ENCODE measurements around the gene HIBCH.
A peak's percentile ranks its signal among the peaks of the same experiment; 100 is the strongest.
"Not testable (repeated sequence)": the region's sequence is repeated elsewhere in the genome, so short reads cannot be mapped to it uniquely, and the experiment has no call there.

HIBCH gene

GRCh38 chr2:190340369-190340768, 20.7 kb upstream of the HIBCH start:
- no peaks in the 10 kb centered on the region for H3K4me1 ChIP-seq (ENCODE audit: insufficient read depth, insufficient read length)
- no peaks in the 10 kb centered on the region for H3K9me3 ChIP-seq (ENCODE audit: insufficient read depth, low read length)
- peak; percentile 32 for DNase-seq (ENCODE audit: low read depth, low spot score)
- no peak overlapping the region for H3K4me3 ChIP-seq (ENCODE audit: insufficient read length, low read depth)
- no peaks in the 10 kb centered on the region for H3K36me3 ChIP-seq (ENCODE audit: insufficient read depth, insufficient read length, low read length)
- no peak overlapping the region for H3K9ac ChIP-seq (ENCODE audit: insufficient read length, low read depth)
- H3K27me3 ChIP-seq (ENCODE audit: insufficient read depth, insufficient read length): peaks cover 11% of the 10 kb centered on the region
- TF ChIP-seq SUZ12 (IDR thresholded peaks at IDR 0.05; ENCODE audit: extremely low read depth, insufficient read depth, insufficient read length) (no peak), YY1 (IDR thresholded peaks at IDR 0.05; ENCODE audit: insufficient read depth, insufficient read length) (no peak), ZNF274 (IDR thresholded peaks at IDR 0.05; ENCODE audit: low read depth, low read length) (no peak)

GRCh38 chr2:190339394-190339793, 19.8 kb upstream of the HIBCH start:
- no peaks in the 10 kb centered on the region for H3K36me3 ChIP-seq (ENCODE audit: insufficient read depth, insufficient read length, low read length)
- H3K4me3 ChIP-seq (ENCODE audit: insufficient read length, low read depth): no peak overlapping the region
- peaks cover 11% of the 10 kb centered on the region for H3K27me3 ChIP-seq (ENCODE audit: insufficient read depth, insufficient read length)
- no peak overlapping the region for H3K9ac ChIP-seq (ENCODE audit: insufficient read length, low read depth)
- H3K9me3 ChIP-seq (ENCODE audit: insufficient read depth, low read length): no peaks in the 10 kb centered on the region
- H3K4me1 ChIP-seq (ENCODE audit: insufficient read depth, insufficient read length): no peaks in the 10 kb centered on the region
- TF ChIP-seq ZNF274 (IDR thresholded peaks at IDR 0.05; ENCODE audit: low read depth, low read length): no peak
- no peak for TF ChIP-seq YY1 (IDR thresholded peaks at IDR 0.05; ENCODE audit: insufficient read depth, insufficient read length)
- no peak for TF ChIP-seq SUZ12 (IDR thresholded peaks at IDR 0.05; ENCODE audit: extremely low read depth, insufficient read depth, insufficient read length)
- DNase-seq (ENCODE audit: low read depth, low spot score): no peak

GRCh38 chr2:190338453-190338852, 18.8 kb upstream of the HIBCH start:
- Histone ChIP-seq H3K9me3 (ENCODE audit: insufficient read depth, low read length) (no peaks in the 10 kb centered on the region), H3K27me3 (ENCODE audit: insufficient read depth, insufficient read length) (peaks cover 7% of the 10 kb centered on the region), H3K4me1 (ENCODE audit: insufficient read depth, insufficient read length) (no peaks in the 10 kb centered on the region), H3K4me3 (ENCODE audit: insufficient read length, low read depth) (no peak overlapping the region), H3K9ac (ENCODE audit: insufficient read length, low read depth) (no peak overlapping the region), H3K36me3 (ENCODE audit: insufficient read depth, insufficient read length, low read length) (no peaks in the 10 kb centered on the region)
- no peak for DNase-seq (ENCODE audit: low read depth, low spot score)
- TF ChIP-seq ZNF274 (IDR thresholded peaks at IDR 0.05; ENCODE audit: low read depth, low read length) (no peak), YY1 (IDR thresholded peaks at IDR 0.05; ENCODE audit: insufficient read depth, insufficient read length) (no peak), SUZ12 (IDR thresholded peaks at IDR 0.05; ENCODE audit: extremely low read depth, insufficient read depth, insufficient read length) (no peak)

GRCh38 chr2:190336420-190336819, 16.8 kb upstream of the HIBCH start:
- no peak for DNase-seq (ENCODE audit: low read depth, low spot score)
- Histone ChIP-seq H3K9me3 (ENCODE audit: insufficient read depth, low read length) (no peaks in the 10 kb centered on the region), H3K9ac (ENCODE audit: insufficient read length, low read depth) (no peak overlapping the region), H3K4me1 (ENCODE audit: insufficient read depth, insufficient read length) (no peaks in the 10 kb centered on the region), H3K4me3 (ENCODE audit: insufficient read length, low read depth) (no peak overlapping the region), H3K27me3 (ENCODE audit: insufficient read depth, insufficient read length) (no peaks in the 10 kb centered on the region), H3K36me3 (ENCODE audit: insufficient read depth, insufficient read length, low read length) (no peaks in the 10 kb centered on the region)
- no peak for TF ChIP-seq ZNF274 (IDR thresholded peaks at IDR 0.05; ENCODE audit: low read depth, low read length)
- no peak for TF ChIP-seq YY1 (IDR thresholded peaks at IDR 0.05; ENCODE audit: insufficient read depth, insufficient read length)
- no peak for TF ChIP-seq SUZ12 (IDR thresholded peaks at IDR 0.05; ENCODE audit: extremely low read depth, insufficient read depth, insufficient read length)

GRCh38 chr2:190335584-190335983, 16.0 kb upstream of the HIBCH start:
- not testable (repeated sequence) for H3K9me3 ChIP-seq (ENCODE audit: insufficient read depth, low read length); H3K36me3 ChIP-seq (ENCODE audit: insufficient read depth, insufficient read length, low read length); DNase-seq (ENCODE audit: low read depth, low spot score); H3K9ac ChIP-seq (ENCODE audit: insufficient read length, low read depth); H3K4me3 ChIP-seq (ENCODE audit: insufficient read length, low read depth); H3K27me3 ChIP-seq (ENCODE audit: insufficient read depth, insufficient read length); H3K4me1 ChIP-seq (ENCODE audit: insufficient read depth, insufficient read length)

- Histone ChIP-seq H3K9me3 (ENCODE audit: insufficient read depth, low read length) (no peaks in the 10 kb centered on the region), H3K27me3 (ENCODE audit: insufficient read depth, insufficient read length) (no peaks in the 10 kb centered on the region), H3K4me3 (ENCODE audit: insufficient read length, low read depth) (no peak overlapping the region), H3K9ac (ENCODE audit: insufficient read length, low read depth) (no peak overlapping the region), H3K36me3 (ENCODE audit: insufficient read depth, insufficient read length, low read length) (no peaks in the 10 kb centered on the region), H3K4me1 (ENCODE audit: insufficient read depth, insufficient read length) (no peaks in the 10 kb centered on the region)
- no peak for DNase-seq (ENCODE audit: low read depth, low spot score)
- TF ChIP-seq ZNF274 (IDR thresholded peaks at IDR 0.05; ENCODE audit: low read depth, low read length) (no peak), SUZ12 (IDR thresholded peaks at IDR 0.05; ENCODE audit: extremely low read depth, insufficient read depth, insufficient read length) (no peak), YY1 (IDR thresholded peaks at IDR 0.05; ENCODE audit: insufficient read depth, insufficient read length) (no peak)
Observed at GRCh38 chr2:190335225-190335559, 15.6 kb upstream of the HIBCH start.

- Histone ChIP-seq H3K4me1 (ENCODE audit: insufficient read depth, insufficient read length) (no peaks in the 10 kb centered on the region), H3K9ac (ENCODE audit: insufficient read length, low read depth) (no peak overlapping the region), H3K36me3 (ENCODE audit: insufficient read depth, insufficient read length, low read length) (no peaks in the 10 kb centered on the region), H3K4me3 (ENCODE audit: insufficient read length, low read depth) (no peak overlapping the region), H3K27me3 (ENCODE audit: insufficient read depth, insufficient read length) (no peaks in the 10 kb centered on the region), H3K9me3 (ENCODE audit: insufficient read depth, low read length) (no peaks in the 10 kb centered on the region)
- no peak for TF ChIP-seq YY1 (IDR thresholded peaks at IDR 0.05; ENCODE audit: insufficient read depth, insufficient read length)
- TF ChIP-seq ZNF274 (IDR thresholded peaks at IDR 0.05; ENCODE audit: low read depth, low read length): no peak
- TF ChIP-seq SUZ12 (IDR thresholded peaks at IDR 0.05; ENCODE audit: extremely low read depth, insufficient read depth, insufficient read length): no peak
- DNase-seq (ENCODE audit: low read depth, low spot score): no peak
Observed at GRCh38 chr2:190334479-190335224, 15.0 kb upstream of the HIBCH start.
